ENCODE data around the gene USP9X.

DNA sequence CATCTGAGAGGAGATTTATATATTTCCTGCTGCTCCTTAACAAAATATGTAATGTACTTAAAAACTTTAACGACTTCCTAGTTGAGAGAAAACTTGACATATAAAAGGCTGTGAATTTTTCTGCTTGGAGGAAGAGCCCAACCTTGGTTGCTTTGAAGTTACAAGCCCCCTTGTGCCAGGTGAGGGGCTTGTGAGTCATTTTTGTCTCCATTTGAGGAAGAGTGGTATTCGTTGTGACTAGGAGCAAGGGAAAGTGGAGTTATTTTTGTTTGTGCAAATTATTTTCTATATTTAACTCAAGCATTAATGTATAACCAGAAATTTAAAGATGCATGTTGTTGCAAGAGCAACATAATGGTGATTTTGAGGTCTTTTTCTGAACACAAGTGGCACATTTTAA is 149.7 kb downstream of the USP9X start:
- TF ChIP-seq, protein P1, sequence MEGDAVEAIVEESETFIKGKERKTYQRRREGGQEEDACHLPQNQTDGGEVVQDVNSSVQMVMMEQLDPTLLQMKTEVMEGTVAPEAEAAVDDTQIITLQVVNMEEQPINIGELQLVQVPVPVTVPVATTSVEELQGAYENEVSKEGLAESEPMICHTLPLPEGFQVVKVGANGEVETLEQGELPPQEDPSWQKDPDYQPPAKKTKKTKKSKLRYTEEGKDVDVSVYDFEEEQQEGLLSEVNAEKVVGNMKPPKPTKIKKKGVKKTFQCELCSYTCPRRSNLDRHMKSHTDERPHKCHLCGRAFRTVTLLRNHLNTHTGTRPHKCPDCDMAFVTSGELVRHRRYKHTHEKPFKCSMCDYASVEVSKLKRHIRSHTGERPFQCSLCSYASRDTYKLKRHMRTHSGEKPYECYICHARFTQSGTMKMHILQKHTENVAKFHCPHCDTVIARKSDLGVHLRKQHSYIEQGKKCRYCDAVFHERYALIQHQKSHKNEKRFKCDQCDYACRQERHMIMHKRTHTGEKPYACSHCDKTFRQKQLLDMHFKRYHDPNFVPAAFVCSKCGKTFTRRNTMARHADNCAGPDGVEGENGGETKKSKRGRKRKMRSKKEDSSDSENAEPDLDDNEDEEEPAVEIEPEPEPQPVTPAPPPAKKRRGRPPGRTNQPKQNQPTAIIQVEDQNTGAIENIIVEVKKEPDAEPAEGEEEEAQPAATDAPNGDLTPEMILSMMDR (IDR thresholded peaks at IDR 0.05) = no peak
- no peak for TF ChIP-seq POLR2A (IDR thresholded peaks at IDR 0.05)

All from adrenal gland (tissue), 5 donors.